Measurements from ENCODE around the gene MAX.
"Not testable (repeated sequence)": the region's sequence is repeated elsewhere in the genome, so short reads cannot be mapped to it uniquely, and the experiment has no call there.

The MAX gene

DNA sequence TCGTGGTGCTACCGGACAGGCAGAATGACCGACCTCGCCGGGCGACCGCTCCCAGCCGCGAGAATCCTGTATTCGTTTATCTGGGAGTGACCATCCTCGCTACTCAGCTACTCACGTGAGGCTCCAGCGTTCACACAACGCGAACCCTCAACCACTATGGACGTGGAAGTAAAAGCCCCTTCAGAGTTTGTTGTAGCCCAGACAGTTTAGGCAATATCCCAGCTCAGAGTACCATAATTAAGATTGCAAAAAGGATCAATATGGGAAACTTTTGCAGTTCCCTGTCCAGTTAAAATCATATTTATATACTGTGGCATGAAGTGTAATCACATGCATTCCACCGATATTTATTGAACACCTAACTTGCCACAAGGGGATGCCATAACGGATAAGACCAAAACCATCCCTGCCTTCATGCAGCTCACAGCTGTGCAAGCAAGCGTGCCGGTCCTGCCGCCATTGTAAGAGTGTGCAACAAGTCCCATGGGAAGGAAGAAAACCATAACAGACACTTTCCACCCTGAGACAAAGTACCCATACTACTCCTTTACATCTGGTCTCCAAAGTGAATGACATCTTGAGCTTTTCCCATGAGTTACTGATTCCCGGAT is 938 bp upstream of the MAX start:
- DNase-seq, result no peak

DNA sequence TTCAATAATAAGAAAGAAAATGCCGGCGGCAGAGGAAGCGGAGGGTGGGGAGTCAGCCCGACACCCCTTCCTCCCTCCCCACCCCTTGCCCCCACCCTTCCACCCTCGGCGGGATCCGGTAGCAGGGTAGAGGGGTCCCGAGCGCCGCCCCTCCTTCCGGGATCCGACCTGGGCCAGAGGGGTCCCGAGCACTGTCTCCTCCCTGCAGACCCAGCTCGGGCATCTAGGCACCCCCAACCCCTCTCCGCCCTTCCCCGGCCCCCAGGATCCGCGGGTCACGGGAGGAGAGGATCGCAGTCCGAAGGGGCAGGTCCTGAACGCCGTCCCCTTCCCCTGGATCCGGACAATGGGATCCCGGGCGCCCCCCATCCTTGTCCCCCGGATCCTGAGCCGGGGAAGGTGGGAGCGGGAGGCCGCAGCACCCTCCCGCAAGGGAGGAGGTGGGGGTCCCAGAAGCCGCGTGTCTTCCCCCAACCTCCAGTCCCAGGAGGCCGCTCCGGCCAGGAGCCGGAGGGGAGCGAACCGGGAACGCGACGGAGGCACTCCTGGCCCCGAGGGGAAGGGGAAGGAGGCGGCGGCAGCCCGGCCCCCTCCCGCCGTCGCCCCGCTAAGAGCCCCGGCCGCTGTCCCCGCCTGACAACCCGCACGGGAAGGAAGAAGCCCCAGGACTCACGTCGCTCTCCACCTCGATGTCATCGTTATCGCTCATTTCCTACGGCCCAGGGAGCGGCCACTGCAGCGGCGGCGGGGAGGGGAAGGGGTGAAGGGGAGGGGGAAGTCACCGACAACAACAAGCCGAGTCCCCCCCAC is 481 bp downstream of the MAX start:
- DNase-seq, result peak; percentile 40

DNA sequence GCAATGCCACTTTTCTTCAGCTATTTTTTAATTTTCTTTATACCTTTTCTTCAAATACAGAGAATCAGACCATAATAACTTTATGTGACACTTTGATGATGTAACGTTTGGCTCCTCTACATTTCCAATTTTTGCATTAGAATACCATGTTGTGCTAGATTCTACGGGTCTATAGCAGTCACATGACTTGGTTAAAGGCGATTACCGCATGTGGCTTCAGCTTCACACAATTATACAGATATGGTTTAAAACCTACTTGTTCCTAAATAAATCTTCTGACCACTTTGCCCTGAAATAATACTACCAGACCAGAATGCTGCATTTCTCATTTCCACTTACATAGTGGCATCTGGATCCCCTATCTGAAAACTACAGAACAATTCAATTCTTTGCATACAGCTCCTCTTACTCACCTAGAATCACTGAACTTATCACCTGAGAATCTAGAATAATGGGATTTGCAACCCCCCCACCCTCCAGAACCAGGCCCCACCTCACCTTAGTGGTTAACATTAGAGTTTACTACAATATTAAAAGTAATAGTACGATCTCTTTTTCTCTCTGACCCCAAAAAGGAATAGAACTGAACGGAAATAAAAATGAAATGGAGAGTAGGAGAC is 1.3 kb downstream of the MAX start:
- DNase-seq, result peak; percentile 21

DNA sequence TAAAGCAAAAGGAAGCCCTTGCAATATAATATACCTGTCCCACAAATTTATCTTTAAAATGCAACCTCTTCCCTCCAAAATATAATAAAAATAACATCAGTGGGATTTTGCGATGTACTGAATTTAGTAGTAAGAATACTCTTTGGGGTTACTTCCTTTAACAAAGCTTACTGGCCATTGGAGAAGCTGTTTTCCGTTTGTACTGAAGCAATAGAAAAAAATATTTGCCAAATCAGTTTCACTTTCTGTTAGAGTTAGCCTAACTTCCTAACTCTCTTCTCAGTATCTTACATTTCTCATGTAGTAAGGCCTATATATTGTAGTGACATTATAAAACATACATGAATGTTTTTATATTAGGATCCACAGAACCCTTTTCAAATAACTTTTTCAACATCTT is 3.7 kb downstream of the MAX start:
- DNase-seq, result peak; percentile 61

DNA sequence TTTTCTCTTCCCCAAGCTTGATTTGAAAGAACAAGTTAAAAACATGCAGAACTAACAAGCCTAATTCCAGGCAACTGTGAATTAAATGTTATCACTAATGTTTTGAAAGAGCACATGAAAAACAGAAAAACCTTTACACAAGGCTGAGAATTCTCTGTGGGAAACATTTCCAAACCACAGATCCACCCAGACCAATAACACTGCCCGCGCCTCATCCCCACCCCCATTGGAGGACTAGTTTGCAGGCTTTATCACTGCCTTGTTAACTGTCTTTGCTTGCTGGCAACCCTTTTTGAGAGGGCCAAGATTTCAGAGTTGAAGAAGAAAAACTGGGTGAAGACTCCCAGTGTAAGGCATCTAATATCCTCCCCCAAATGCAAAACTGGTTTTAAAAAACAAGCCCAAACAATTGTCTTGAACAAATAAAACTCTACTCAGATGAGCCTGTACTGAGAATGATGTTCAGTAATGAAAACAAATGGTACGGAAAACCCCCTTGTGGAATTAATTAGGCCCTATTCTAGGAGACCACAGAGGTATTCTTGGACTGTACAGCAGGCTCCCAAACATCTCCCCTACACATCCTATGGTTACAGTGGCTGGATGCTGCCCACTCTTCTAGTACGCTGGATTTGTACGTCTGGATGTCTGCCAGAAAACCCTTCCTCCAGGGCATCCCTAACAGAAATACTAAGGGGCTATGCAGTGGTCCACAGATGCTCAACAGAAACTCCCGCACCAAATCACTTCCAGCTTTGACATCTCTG is 5.8 kb downstream of the MAX start:
- DNase-seq, result no peak

DNA sequence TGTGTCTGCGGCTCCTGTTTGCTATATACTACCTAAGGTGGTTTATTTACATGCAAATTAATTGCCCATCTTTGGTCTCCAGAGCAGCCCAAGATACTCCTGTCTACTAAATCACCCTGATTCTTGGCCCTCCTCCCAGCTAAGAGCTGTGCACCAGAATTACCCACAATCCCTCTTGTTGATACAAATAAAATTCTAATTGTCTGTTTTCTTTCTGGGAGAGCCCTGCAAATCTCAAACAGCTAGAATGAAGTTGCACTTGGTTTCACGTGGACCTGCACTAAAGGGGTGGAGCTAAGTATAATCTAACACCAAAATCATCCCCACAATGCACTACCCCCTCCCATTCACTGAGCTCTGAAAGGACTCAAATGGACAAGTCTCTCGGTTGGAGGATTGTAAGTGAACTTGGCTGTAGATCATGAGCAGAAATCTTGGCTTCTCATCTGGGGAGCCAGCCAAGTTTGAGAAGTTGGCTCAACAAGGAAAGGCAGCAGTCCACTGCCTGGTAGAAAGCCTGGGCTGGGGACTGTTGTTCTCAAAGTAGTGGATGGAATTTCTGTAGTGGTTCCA is 6.6 kb downstream of the MAX start:
- no peak for DNase-seq

DNA sequence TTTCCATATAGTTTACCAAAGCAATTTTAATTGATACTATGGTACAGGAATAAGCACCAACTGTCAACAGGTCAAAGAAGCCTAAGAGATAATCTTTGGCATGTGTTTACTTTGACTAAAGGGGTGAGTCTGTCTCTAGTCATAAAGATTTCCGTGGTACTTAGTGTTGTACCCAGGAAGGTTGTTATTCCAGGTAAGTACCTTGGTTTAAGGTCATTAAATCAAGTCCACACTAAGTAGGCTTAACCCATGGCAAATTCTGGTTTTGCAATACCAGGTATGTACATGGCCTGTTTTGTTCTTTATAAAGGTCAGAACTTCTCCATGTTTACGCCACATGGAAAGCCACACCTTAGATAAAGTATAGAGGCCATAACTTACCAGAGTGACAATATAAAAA is 10.0 kb downstream of the MAX start:
- no peak for DNase-seq

DNA sequence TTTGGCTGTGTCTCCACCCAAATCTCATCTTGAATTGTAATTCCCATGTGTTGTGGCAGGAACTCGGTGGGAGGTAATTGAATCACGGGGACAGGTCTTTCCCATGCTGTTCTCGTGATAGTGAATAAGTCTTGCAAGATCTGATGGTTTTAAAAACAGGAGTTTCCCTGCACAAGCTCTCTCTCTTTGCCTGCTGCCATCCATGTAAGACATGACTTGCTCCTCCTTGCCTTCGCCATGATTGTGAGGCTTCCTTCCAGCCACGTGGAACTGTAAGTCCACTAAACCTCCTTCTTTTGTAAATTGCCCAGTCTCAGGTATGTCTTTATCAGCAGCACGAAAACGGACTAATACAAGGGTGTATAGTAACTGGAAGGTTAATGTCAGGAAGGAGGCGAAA is 14.5 kb downstream of the MAX start:
- DNase-seq, result not testable (repeated sequence)

DNA sequence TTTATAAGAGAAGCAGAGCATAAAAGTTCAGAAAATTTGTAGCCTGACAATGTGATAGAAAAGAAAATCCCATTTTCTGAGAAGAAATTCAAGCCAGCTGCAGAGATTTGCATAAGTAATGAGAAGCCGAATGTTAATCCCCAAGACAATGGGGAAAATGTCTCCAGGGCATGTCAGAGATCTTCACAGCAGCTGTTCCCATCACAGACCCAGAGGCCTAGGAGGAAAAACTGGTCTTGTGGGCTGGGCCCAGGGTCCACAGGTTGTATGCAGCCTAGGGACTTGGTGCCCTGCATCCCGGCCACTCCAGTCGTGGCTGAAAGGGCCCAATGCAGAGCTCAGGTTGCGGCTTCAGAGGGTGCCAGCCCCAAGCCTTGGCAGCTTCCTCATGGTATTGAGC is 15.6 kb downstream of the MAX start:
- not testable (repeated sequence) for DNase-seq

DNA sequence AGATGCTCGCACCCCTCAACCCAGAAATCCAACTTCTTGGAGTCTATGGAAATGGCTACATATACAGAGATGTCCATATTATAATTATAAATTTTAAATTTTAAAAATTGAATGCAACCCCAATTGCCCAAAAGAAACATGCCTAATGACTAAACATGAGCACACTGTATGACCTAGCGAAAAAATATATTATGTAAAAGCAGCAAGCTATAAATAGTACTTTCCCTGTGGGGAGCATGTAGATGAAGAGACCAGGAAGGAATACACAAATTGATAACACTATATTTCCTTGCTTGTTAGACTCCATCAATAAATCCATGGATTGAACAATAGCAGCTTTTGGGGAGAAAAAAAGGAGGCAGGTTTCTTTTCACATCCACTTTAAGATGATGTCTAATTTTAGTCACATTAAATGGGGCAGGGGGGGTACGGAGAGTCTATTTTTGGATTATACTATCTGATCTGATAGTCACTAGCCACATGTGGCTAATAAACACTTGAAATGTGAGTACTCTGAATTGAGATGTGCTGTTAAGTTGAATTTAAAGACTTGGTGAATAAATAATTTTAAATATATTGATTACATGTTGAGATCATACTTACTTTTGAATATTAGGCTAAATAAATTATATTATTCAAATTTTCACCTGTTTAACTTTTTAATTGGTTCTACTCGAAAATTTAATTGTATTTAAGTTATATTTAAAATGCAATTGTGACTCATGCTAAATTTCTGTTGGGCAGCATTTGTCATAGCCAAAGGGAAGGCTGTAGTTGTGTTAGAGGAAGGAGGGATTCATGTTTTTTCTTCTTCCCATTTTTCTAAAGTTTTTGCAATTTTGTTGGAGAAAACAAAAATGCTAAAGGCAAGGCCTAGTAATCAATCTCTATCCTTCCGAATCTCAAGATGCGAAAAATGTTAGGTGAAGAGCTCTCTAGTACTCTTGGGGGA is 17.5 kb downstream of the MAX start:
- no peak for DNase-seq

DNA sequence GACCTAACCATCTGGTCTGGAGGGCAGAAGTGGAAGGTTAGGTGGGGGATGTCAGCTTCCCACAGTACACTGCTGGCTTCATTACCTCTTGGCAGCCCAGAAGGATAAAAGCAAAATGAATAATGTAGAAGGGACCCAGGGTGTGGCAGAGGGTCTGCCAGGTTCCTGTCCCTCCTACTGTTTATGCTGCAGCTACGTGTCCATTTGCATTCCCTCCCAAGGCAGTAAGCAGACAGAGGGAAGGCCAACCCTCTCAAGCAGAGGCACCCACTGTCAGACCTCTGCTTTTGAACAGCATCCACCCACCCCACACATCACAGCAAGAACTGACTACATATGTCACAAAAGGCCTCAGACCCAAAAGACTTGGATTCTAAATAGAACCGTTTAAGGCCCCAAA is 19.4 kb downstream of the MAX start:
- no peak for DNase-seq

DNA sequence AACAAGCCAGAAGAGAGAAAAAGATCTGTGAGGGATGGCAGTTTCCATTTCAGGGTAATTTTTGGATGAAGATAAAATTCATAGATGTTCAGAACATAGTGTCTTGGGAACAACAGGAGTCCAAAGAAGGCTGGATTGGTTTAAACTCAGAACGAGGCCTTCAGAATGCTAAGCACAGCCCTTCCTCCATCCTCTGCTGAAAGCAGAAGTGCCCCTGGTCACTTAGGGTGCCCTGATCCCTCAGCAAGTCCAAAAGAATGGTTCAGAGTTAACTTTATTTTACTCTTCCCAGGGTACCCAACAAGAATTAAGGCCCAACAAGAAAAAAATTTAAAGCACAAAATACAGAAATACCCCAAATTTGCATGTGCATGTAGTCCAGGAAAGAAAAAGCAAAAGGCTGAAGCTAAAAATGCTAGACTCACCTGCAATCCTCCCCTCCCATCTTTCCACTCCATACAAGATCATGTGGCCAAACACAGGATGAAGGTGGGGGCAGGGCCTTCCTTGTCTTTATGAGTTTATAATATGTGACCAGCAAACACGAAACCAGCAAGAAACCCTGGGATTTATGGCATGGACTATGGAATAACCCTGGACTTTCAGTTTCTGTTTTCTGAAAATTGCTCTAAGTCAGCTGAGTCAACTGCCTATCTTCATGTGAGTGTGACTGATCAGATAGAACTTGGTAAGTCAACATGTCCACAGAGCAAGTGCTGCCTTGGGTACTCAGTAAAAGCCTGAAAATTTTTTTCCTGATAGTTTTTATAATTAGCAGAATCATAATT is 21.2 kb downstream of the MAX start:
- DNase-seq, result no peak

DNA sequence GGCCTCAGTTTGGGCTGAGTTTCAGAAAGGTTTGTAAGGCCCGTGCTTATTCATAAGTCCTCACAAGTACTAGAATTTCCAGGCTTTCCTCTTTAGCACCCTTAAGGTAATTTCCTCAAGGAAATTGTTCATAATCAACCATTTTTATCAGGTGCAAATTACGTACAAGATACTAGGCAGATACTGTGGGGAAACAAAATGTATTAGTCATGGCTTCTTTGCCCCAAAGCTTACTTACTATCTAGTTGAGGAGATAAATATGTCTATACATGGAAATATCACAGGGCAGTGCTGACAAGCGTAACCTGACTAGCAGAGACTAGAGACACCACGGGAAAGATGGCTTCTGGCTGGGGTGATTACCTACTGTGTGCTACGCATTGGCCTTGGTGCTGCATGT is 22.5 kb downstream of the MAX start:
- DNase-seq, result no peak

DNA sequence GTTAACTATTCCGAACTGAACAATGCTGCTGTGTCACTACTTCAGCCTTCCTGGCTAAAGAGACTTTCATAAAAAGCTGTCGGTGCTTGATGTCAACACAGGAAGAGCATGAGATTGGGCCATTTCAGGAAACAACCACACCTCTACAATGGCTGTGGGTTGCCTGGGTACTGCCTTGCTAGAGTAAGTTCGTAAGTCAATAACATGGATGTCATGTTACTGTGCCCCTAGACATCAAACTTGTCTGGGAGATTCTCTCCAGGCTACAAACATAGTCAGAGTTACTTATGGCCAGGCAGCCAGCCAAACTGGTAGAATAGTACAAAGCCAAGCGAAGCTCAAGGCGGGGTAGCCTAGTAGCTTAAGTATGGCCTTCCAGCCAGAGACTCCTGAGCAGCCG is 23.1 kb downstream of the MAX start:
- no peak for DNase-seq

DNA sequence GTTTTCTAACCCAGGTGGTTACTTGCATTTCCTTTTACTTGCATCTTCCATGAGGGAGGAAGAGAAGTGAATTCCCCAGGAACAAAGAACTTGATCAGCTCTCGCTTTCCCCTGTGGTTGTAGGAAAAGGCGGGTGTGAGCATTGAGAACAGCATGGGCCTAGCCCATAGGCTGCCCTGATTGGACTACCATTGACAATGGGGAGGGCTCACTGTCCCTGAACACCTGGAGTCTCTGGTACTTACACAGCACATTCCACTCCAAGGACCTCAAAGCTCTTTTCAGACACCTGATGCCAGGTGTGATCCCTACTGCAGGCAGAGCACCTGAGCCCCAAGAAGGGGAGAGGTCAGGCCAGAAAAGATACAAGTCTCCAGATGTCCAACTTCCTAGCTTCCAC is 25.0 kb downstream of the MAX start:
- DNase-seq, result no peak

DNA sequence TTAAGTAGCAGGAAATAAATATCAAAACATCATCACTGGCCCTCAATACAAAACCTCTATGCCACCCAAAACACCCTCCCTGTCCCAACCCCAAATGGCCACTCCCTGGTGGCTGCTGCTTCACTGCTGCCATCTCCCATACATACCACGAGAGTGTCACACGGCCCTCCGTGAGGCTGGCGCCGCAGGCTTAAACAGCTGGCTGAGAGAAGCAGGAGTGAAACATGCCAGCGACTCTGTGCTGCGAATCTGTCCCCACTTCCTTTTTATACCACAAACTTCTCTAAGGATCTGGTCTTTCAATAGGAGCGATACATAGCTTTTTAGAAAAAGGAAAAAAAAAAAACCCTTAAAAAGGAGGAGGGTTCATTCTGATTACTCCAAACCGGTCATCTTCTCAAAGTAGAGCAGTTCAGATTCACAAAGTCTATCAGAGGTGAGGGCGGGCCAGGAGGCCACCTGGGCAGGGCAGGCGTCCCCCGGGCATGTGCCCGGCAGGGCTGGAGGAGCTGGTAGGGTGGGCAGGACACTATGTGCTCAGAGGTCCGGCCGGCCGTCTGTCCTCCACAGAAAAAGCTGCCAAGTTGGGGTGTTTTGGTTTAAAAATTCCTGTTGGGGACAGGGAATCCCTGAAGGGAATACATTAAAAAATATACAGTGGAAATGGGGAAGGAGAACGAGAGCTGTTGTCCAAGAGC is 26.5 kb downstream of the MAX start:
- no peak for DNase-seq

DNA sequence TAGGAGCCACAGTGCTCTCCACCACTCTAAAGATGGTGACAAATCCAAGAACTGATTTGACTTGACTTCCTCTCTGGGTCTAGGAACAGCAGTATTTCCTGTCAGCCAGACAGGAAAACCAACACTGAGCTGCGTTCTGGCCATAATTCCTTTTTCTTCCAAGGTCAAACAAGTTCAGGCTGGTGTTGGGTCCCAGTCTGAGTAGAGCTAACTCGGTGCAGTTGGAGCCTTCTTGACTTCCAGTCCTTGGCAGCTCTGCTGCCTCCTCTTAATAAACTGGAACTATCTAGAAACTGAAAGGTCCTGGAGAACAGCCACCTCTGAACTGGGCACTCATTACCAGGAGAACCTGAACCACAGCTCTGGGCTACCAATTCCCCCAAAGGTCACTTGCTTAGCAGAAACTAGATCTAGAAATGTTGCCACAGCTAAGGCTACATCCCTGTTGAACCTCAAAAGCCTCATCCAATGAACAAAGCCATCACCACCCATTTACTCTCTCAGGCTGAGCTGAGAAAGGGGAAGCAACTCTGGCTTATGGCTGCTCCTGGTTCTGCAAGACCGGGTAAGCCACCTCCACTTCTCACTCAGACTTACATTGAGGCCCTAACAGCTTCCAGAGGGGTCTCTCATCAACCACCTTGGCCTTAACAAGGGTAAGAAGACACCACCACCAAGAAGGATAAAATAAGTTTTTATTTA is 27.7 kb downstream of the MAX start:
- DNase-seq, result no peak

DNA sequence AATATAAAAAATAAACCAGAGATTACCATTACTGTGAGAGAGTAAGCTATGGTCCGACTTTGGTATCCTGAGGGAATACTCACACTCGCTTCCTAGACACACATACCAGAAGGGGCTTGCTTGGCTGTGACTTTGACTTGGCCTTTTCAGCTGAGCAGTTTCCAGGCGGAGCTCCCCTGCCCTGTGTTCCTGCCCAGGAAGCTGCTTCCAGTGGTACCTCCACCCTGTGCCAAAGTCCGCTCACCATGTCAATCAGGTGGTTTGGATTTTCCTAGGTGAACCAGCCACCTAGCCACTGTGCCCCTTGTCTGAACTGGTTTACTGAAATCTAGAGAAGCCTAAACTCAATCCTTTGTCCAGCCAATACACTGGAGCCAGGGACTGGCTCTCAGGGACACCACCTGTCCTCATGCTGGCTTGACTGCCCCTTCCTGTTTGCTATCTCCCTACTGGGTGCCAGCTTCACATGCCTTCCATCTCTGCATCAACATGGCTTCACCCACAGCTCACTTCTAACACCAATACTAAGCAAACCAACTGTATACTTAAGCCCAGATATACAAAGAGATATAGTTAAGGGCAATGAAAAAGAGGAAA is 28.6 kb downstream of the MAX start:
- DNase-seq, result no peak

DNA sequence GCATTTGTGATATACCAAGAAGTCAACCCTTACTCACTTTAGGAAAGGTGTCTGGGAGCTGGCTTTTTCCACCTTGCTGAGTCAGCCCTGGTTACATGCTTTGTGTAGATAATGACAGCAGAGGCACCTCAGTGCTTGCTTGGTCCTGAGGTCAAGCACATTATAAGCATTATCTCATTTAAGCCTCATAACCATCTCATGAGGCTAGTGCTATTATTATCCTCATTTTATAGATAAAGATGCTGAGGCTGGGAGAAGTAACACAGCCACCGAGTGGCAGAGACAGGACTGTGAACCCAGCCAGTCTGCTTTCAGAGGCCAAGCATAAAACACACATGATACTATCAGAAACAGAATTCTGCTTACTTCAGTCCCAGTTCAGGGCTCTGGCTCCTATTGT is 29.4 kb downstream of the MAX start:
- DNase-seq, result no peak

Measured in CD4-positive, alpha-beta T cell treated with Interleukin-4 for 4 hours (primary cell).